D721Med (cell line): Measurements from ENCODE around the gene GAB2.
A peak's percentile ranks its signal among the peaks of the same experiment; 100 is the strongest.
"Not testable (repeated sequence)": the region's sequence is repeated elsewhere in the genome, so short reads cannot be mapped to it uniquely, and the experiment has no call there.

Source experiments
- DNase-seq: peaks from one replicate; pipeline ENCODE4 v3.0.0; 2011; ENCODE audit warnings: low spot score; ENCODE audit not compliant: insufficient read length
- FAIRE-seq: peaks from 2 replicates; lab custom pipeline; 2011; peaks lifted over from hg19 to GRCh38; lab: Jason Lieb, UNC
- CTCF ChIP-seq: IDR thresholded peaks from 2 replicates; pipeline ENCODE4 v1.5.1; 2012; ENCODE audit warnings: mild to moderate bottlenecking, control low read depth; ENCODE audit not compliant: insufficient read depth; ENCODE audit errors: missing control alignments

The GAB2 gene

GRCh38 chr11:78237293-78238046 lies 180.2 kb downstream of the GAB2 start:
- DNase-seq (no peak), FAIRE-seq (no peak)
- TF ChIP-seq CTCF = no peak

- no peak for TF ChIP-seq CTCF
- FAIRE-seq (no peak), DNase-seq (no peak)
Measured at GRCh38 chr11:78234006-78234405, 183.6 kb downstream of the GAB2 start.

DNA sequence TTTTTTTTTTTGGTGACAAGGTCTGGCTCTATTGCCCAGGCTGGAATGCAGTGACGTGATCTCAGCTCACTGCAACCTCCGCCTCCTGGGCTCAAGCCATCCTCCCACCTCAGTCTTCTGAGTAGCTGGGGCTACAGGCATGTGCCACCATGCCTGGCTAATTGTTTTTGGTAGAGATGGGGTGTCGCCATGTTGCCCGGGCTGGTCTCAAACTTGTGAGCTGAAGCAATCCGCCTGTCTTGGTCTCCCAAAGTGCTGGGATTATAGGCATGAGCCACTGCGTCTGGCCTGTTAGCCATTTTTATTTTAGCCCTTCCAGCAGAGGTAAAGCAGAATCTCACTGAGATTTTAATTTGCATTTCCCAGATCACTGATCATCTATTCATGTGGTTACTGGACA lies 184.6 kb downstream of the GAB2 start:
- DNase-seq, FAIRE-seq: not testable (repeated sequence)

DNA sequence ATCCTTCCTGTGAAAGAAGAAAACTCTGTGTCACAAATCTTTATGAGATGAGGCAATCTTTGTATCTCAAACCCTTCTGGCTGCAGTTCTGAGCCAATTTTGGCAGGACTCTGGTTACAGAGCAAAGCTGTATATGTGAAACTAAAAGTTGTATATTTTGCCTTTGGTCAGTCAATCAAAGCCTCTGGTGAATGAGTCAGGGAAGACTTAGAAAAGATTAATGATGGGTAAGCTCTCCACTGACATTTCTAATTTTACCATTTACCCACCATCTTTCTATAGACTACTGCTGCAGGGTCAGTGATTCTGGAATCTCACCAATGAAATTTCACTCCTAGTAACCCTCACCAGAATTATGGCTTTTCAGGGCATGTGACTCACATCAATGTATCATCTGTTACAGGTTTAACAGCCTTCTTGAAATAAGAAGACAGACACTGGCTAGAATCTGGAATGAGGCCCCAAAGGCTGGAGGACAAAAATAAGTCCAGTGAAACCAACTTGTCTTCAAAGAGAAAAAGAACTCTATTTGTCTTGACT lies 185.6 kb downstream of the GAB2 start:
- no peak for FAIRE-seq
- no peak for TF ChIP-seq CTCF
- DNase-seq = no peak

DNA sequence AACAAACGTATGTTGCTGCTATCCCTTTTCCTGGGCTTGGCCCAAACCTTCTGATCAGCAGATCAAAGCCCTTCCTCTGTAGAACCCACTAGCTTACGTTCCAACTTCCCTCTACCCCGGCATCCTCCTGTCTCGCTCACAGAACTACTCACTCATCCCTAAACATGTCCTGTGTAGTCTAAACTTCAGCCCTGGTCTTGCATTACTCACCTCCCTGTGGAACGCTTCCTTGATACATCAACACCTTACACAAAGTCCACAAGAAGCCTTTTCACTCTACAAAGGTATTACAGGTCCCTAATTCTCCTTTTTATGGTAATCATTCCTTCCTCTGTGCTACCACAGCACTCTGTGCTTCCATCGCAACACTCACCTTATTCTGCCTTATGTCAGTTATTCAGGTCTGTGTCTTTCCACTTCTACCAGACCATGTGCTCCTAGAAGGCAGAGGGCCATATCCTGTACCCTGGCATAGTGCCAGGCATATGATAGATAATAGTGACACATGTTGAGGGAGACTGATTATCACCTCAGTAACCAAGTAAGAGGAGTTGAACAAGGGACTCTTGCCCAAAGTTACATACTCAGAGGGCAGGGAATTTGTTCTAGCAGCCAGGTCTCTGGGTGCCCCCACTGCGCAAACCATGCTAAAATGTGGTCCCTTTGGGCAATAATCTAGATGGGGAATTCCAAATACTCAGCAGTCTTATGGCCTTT lies 187.3 kb downstream of the GAB2 start:
- DNase-seq (no peak), FAIRE-seq (no peak)
- TF ChIP-seq CTCF = no peak

- TF ChIP-seq CTCF = no peak
- FAIRE-seq = no peak
- DNase-seq = no peak
Measured at GRCh38 chr11:78229106-78229505, 188.5 kb downstream of the GAB2 start.

DNA sequence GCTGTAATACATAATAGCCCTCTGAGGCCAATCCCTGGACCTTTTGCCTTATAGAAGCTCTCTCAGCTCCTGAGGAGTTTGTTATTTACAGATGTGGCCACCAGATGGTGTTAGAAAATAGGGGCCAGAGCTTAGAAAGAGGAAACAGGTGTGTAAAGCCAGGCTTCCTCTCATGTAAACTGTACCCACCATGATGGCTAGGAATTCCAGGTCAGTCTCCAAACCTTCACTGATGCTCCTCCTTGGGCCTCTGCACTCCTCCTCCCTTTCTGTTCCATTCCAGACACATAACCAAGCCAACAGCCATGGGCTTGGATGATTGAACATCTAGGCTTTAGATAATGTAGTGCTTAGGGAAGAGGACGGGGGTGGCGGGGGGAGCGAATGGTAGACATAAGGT lies 189.2 kb downstream of the GAB2 start:
- DNase-seq (no peak), FAIRE-seq (no peak)
- TF ChIP-seq CTCF = peak; percentile 61
